Panc1 (cell line): ENCODE results near the gene SCYGR3. TPM values are rescaled to one million over a fixed set of nuclear protein-coding genes. Genes with fewer than 3 reads are reported as not detected.

Source experiments
- ATAC-seq: fragments of 200-7000 bp; cut with Tn5 transposase; 2 replicates; pipeline ENCODE4 v1.9.1; 2020; ENCODE audit warnings: mild to moderate bottlenecking, moderate library complexity
- BruUV-seq: library from RNA; stranded (reverse); fragments of 400-500 nt; replicated peaks from 2 replicates; lab custom pipeline; 2021; lab: Mats Ljungman, UMichigan
- CTCF ChIA-PET: fragments of 300-600 bp; sonication (Branson Sonifier 250); formaldehyde crosslinking; loops from one replicate; lab custom pipeline; 2022; ENCODE audit warnings: antibody characterized with exemption; lab: Charles Lee
- POLR2A ChIA-PET: fragments of 300-600 bp; sonication (Branson Sonifier 250); formaldehyde crosslinking; loops from one replicate; lab custom pipeline; 2022; ENCODE audit warnings: antibody characterized with exemption; lab: Charles Lee
- DNase-seq: peaks from one replicate; pipeline ENCODE4 v3.0.0-alpha.2; 2010; ENCODE audit warnings: low read depth, low spot score
- H3K27ac ChIP-seq: 2 replicates; pipeline ENCODE4 v1.5.1; 2011; ENCODE audit warnings: mild to moderate bottlenecking, low read length, inconsistent platforms
- H3K27me3 ChIP-seq: fragments of 200-500 bp; sonication (Bioruptor generic); 2 replicates; pipeline ENCODE4 v1.6.0; 2014; ENCODE audit warnings: low read length, inconsistent platforms; ENCODE audit not compliant: control insufficient read depth, insufficient read depth
- H3K36me3 ChIP-seq: fragments of 200-500 bp; sonication (Bioruptor generic); 2 replicates; pipeline ENCODE4 v1.5.1; 2014; ENCODE audit warnings: inconsistent platforms, mild to moderate bottlenecking, low read length, moderate library complexity; ENCODE audit not compliant: control insufficient read depth, insufficient read depth
- H3K4me1 ChIP-seq: 2 replicates; pipeline ENCODE4 v1.5.1; 2011; ENCODE audit warnings: inconsistent platforms, mild to moderate bottlenecking, low read length, moderate library complexity; ENCODE audit not compliant: control insufficient read depth, insufficient read depth
- H3K4me3 ChIP-seq, 2 experiments: 2 replicates each; pipeline ENCODE4 v1.5.1; 2011 to 2012; ENCODE audit warnings: low read depth in 2 of 2, low read length in 2 of 2, mild to moderate bottlenecking in 2 of 2, inconsistent platforms in 1 of 2, moderate library complexity in 1 of 2
- H3K9me3 ChIP-seq: fragments of 200-500 bp; sonication (Bioruptor generic); 2 replicates; pipeline ENCODE4 v1.5.1; 2014; ENCODE audit warnings: low read depth, mild to moderate bottlenecking, inconsistent platforms, low read length, moderate library complexity; ENCODE audit not compliant: control insufficient read depth, insufficient read depth
- POLR2AphosphoS5 ChIP-seq: IDR thresholded peaks from 2 replicates; pipeline ENCODE4 v1.6.1; 2012; ENCODE audit warnings: mild to moderate bottlenecking, low read depth, low read length, moderate library complexity
- SIN3A ChIP-seq: IDR thresholded peaks from 2 replicates; pipeline ENCODE4 v1.6.1; 2012; ENCODE audit warnings: low read depth, mild to moderate bottlenecking, low read length, moderate library complexity, borderline replicate concordance; ENCODE audit not compliant: insufficient read depth
- TCF7L2 ChIP-seq: IDR thresholded peaks from 2 replicates; pipeline ENCODE4 v1.6.1; 2011; ENCODE audit warnings: mild to moderate bottlenecking, low read depth, low read length, inconsistent platforms
- in situ Hi-C: cut with HindIII; loops from 2 replicates; pipeline ENCODE4 v1.10.0; 2016; ENCODE audit warnings: low sequenced_read_pairs, low pct_unique_long_range_greater_than_20kb
- intact Hi-C: fragments of 100-400 bp; cut with micrococcal nuclease; formaldehyde crosslinking; loops from one replicate; pipeline ENCODE4 v1.10.0; 2022; ENCODE audit not compliant: unreplicated experiment
- total RNA-seq: library from RNA; stranded (reverse); gene quantifications from one replicate; pipeline ENCODE4 v1.2.1, GENCODE V29; 2021; ENCODE audit not compliant: unreplicated experiment
- TF ChIP-seq, protein P1 (sequence below), 2 experiments: IDR thresholded peaks; 2 replicates each; pipeline ENCODE4 v1.6.1; 2011 to 2012; ENCODE audit warnings: low read depth in 2 of 2, control low read depth in 1 of 2, low read length in 1 of 2, mild to moderate bottlenecking in 1 of 2, moderate library complexity in 1 of 2; ENCODE audit not compliant: insufficient read depth in 1 of 2
- TF ChIP-seq, protein P2 (sequence below): fragments of 450-650 bp; IDR thresholded peaks from 2 replicates; pipeline ENCODE4 v1.5.1; 2017; ENCODE audit warnings: mild to moderate bottlenecking

The SCYGR3 gene
- total RNA-seq, 1 experiment from 2014 or later, result not detected

DNA sequence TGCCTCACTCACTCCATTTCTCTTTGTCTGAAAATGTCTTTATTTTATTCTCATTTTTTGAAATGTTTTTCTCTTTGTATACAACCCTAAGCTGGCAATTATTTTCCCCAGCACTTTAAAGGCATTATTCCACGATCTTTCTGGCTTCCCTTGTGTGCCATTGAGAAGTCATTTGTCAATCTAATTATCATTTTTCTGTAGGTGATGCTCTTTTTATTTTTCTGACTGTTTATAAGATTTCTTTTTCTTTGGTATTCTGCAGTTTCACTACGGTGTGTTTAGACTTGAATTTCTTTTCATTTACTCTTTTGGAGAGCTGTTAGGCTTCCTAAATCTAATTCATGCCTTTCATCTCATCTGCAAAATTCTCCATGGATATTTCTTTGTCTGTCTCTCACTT, 10.8 kb upstream of the SCYGR3 start:
- ATAC-seq (no peak), DNase-seq (no peak)
- H3K27me3 ChIP-seq, result peaks cover 4% of the 10 kb centered on the region; the same call in 1 of the 2 replicates
- H3K9me3 ChIP-seq, result no peaks in the 10 kb centered on the region
- in situ Hi-C loops, result no loop called here
- CTCF ChIA-PET, result no interaction called here
- no peak overlapping the region for H3K4me3 ChIP-seq
- TF ChIP-seq TCF7L2 (no peak), POLR2AphosphoS5 (no peak), SIN3A (no peak)
- TF ChIP-seq, protein P1, sequence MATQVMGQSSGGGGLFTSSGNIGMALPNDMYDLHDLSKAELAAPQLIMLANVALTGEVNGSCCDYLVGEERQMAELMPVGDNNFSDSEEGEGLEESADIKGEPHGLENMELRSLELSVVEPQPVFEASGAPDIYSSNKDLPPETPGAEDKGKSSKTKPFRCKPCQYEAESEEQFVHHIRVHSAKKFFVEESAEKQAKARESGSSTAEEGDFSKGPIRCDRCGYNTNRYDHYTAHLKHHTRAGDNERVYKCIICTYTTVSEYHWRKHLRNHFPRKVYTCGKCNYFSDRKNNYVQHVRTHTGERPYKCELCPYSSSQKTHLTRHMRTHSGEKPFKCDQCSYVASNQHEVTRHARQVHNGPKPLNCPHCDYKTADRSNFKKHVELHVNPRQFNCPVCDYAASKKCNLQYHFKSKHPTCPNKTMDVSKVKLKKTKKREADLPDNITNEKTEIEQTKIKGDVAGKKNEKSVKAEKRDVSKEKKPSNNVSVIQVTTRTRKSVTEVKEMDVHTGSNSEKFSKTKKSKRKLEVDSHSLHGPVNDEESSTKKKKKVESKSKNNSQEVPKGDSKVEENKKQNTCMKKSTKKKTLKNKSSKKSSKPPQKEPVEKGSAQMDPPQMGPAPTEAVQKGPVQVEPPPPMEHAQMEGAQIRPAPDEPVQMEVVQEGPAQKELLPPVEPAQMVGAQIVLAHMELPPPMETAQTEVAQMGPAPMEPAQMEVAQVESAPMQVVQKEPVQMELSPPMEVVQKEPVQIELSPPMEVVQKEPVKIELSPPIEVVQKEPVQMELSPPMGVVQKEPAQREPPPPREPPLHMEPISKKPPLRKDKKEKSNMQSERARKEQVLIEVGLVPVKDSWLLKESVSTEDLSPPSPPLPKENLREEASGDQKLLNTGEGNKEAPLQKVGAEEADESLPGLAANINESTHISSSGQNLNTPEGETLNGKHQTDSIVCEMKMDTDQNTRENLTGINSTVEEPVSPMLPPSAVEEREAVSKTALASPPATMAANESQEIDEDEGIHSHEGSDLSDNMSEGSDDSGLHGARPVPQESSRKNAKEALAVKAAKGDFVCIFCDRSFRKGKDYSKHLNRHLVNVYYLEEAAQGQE (IDR thresholded peaks at IDR 0.05; ENCODE audit: insufficient read depth in 1 of 2, low read depth in 2 of 2, low read length in 1 of 2), result no peak
- TF ChIP-seq, protein P2, sequence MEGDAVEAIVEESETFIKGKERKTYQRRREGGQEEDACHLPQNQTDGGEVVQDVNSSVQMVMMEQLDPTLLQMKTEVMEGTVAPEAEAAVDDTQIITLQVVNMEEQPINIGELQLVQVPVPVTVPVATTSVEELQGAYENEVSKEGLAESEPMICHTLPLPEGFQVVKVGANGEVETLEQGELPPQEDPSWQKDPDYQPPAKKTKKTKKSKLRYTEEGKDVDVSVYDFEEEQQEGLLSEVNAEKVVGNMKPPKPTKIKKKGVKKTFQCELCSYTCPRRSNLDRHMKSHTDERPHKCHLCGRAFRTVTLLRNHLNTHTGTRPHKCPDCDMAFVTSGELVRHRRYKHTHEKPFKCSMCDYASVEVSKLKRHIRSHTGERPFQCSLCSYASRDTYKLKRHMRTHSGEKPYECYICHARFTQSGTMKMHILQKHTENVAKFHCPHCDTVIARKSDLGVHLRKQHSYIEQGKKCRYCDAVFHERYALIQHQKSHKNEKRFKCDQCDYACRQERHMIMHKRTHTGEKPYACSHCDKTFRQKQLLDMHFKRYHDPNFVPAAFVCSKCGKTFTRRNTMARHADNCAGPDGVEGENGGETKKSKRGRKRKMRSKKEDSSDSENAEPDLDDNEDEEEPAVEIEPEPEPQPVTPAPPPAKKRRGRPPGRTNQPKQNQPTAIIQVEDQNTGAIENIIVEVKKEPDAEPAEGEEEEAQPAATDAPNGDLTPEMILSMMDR, result no peak
- intact Hi-C loops, result no loop called here
- no peaks in the 10 kb centered on the region for H3K36me3 ChIP-seq
- no TSS peak for BruUV-seq
- POLR2A ChIA-PET, result no interaction called here
- H3K4me1 ChIP-seq, result no peaks in the 10 kb centered on the region
- no peak overlapping the region for H3K27ac ChIP-seq

DNA sequence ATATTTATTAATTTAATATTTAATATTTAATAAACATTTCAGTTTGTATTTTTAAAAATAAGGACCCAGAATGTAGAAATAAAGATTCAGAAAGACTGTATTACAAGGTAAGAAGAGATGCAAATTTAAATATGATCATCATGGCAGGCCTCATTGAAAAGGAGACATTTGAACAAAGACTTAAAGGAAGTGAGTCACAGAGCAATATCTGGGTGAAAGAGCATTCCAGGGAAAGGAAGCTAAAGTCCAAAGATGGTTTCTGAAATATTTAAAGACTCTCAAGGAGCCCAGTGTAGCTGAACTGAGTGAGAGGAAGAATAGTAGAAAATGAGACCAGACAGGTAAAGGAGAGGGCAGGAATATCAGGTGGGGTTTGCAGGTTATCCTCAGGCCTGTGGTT, 8.6 kb upstream of the SCYGR3 start:
- Histone ChIP-seq H3K27me3 (0 out of 2 replicates have a peak, but pooled peaks cover 2% of the 10 kb centered on the region), H3K4me1 (no peaks in the 10 kb centered on the region), H3K36me3 (no peaks in the 10 kb centered on the region), H3K9me3 (no peaks in the 10 kb centered on the region), H3K4me3 (no peak overlapping the region), H3K27ac (no peak overlapping the region)
- DNase-seq, result no peak
- ChIA-PET POLR2A (no interaction called here), CTCF (no interaction called here)
- BruUV-seq, result no TSS peak
- in situ Hi-C loops (no loop called here), intact Hi-C loops (no loop called here)
- TF ChIP-seq, protein P2, result no peak
- TF ChIP-seq POLR2AphosphoS5 (no peak), TCF7L2 (no peak), SIN3A (no peak)
- TF ChIP-seq, protein P1 (IDR thresholded peaks at IDR 0.05; ENCODE audit: insufficient read depth in 1 of 2, low read depth in 2 of 2, low read length in 1 of 2), result no peak
- no peak for ATAC-seq
